ENCODE measurements around the gene ST8SIA4.
"Not testable (repeated sequence)": the region's sequence is repeated elsewhere in the genome, so short reads cannot be mapped to it uniquely, and the experiment has no call there.

The ST8SIA4 gene

GRCh38 chr5:100792781-100793180 is 110.3 kb downstream of the ST8SIA4 start:
- TF ChIP-seq CTCF (IDR thresholded peaks at IDR 0.05; ENCODE audit: control insufficient read depth, insufficient read depth, low read depth, low read length, missing control alignments) = no peak
- no peak overlapping the region for H3K4me3 ChIP-seq (ENCODE audit: control insufficient read depth, low read depth, low read length)
- DNase-seq (ENCODE audit: low read depth) = no peak

- no peak for TF ChIP-seq CTCF (IDR thresholded peaks at IDR 0.05; ENCODE audit: control insufficient read depth, insufficient read depth, low read depth, low read length, missing control alignments)
- no peak overlapping the region for H3K4me3 ChIP-seq (ENCODE audit: control insufficient read depth, low read depth, low read length)
- no peak for DNase-seq (ENCODE audit: low read depth)
These were observed 111.7 kb downstream of the ST8SIA4 start for GRCh38 chr5:100791391-100791790.

- no peak for TF ChIP-seq CTCF (IDR thresholded peaks at IDR 0.05; ENCODE audit: control insufficient read depth, insufficient read depth, low read depth, low read length, missing control alignments)
- H3K4me3 ChIP-seq (ENCODE audit: control insufficient read depth, low read depth, low read length) = no peak overlapping the region
- no peak for DNase-seq (ENCODE audit: low read depth)
These were observed 112.1 kb downstream of the ST8SIA4 start for GRCh38 chr5:100790951-100791350.

DNA sequence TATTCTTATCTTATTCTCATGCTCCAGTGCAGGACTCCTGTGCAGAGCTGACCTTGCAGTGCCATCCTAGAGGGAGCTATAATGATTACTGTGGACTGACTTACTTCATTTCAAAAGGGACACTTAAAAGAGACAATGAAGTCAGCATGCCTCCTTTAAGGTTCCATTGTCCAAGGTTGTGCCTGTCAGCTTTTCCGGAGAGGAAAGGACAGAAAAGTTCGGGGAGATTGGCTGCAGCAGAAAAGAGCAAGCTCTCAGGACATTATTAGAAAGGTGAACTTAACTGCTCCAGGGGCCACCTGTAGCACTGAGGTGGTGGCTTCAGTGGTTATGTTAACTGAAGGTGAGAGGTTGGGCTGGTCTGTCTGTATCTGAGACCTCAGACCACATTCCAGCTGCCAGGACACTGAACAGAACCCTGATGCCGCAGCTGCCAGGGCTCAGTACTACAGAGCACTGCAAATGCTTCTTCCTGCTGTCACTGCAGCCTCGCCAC is 112.9 kb downstream of the ST8SIA4 start:
- H3K4me3 ChIP-seq (ENCODE audit: control insufficient read depth, low read depth, low read length) = no peak overlapping the region
- TF ChIP-seq CTCF (IDR thresholded peaks at IDR 0.05; ENCODE audit: control insufficient read depth, insufficient read depth, low read depth, low read length, missing control alignments) = no peak
- no peak for DNase-seq (ENCODE audit: low read depth)

GRCh38 chr5:100789694-100790093 is 113.4 kb downstream of the ST8SIA4 start:
- DNase-seq (ENCODE audit: low read depth) = no peak
- TF ChIP-seq CTCF (IDR thresholded peaks at IDR 0.05; ENCODE audit: control insufficient read depth, insufficient read depth, low read depth, low read length, missing control alignments) = no peak
- no peak overlapping the region for H3K4me3 ChIP-seq (ENCODE audit: control insufficient read depth, low read depth, low read length)

DNA sequence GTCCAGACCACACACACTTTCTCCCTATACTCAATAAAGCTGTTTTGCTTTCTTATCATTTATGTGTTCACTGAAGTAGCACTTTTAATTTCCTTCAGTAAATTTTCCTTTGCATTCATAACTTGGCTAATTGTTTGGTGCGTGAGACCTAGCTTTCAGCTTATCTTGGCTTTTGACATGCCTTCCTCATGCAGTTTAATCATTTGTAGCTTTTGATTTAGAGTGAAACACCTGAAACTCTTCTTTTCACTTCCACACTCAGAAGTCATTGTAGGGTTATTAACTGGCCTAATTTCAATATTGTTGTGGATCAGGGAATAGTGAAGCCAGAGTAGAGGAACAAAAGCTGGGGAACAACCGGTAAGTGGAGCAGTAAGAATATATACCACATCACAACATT is 114.7 kb downstream of the ST8SIA4 start:
- TF ChIP-seq CTCF (IDR thresholded peaks at IDR 0.05; ENCODE audit: control insufficient read depth, insufficient read depth, low read depth, low read length, missing control alignments) = no peak
- no peak overlapping the region for H3K4me3 ChIP-seq (ENCODE audit: control insufficient read depth, low read depth, low read length)
- no peak for DNase-seq (ENCODE audit: low read depth)

DNA sequence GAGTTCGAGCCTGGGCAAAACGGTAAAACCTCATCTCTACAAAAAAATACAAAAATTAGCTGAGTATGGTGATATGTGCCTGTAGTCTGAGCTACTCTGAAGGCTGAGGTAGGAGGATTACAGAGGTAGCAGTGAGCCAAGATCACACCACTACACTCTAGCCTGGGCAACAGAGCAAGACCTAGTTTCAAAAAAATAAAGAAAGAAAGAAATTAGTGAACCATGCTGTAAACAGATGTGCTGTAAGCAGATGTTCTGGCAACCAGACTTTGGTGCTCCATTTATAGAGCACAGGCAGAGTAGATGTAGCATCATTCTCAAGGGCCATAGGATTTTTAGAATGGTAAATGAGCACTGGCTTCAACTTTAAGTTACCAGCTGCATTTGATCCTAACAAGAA is 115.4 kb downstream of the ST8SIA4 start:
- no peak for TF ChIP-seq CTCF (IDR thresholded peaks at IDR 0.05; ENCODE audit: control insufficient read depth, insufficient read depth, low read depth, low read length, missing control alignments)
- no peak overlapping the region for H3K4me3 ChIP-seq (ENCODE audit: control insufficient read depth, low read depth, low read length)
- DNase-seq (ENCODE audit: low read depth) = no peak

DNA sequence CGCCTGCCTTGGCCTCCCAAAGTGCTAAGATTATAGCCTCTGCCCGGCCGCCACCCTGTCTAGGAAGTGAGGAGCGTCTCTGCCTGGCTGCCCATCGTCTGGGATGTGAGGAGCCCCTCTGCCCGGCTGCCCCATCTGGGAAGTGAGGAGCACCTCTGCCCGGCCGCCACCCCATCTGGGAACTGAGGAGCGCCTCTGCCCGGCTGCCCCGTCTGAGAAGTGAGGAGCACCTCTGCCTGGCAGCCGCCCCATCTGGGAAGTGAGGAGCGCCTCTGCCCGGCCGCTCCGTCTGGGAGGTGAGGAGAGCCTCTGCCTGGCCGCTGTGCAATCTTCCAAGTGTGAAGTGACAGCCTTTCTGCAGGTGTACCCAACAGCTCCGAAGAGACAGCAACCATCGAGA is 117.5 kb downstream of the ST8SIA4 start:
- not testable (repeated sequence) for H3K4me3 ChIP-seq (ENCODE audit: control insufficient read depth, low read depth, low read length); DNase-seq (ENCODE audit: low read depth)
